D721Med (cell line): Measurements from ENCODE around the gene JAG1.
"Not testable (repeated sequence)": the region's sequence is repeated elsewhere in the genome, so short reads cannot be mapped to it uniquely, and the experiment has no call there.

Experiments
- DNase-seq: peaks from one replicate; pipeline ENCODE4 v3.0.0; 2011; ENCODE audit warnings: low spot score; ENCODE audit not compliant: insufficient read length
- FAIRE-seq: peaks from 2 replicates; lab custom pipeline; 2011; peaks lifted over from hg19 to GRCh38; lab: Jason Lieb, UNC
- CTCF ChIP-seq: IDR thresholded peaks from 2 replicates; pipeline ENCODE4 v1.5.1; 2012; ENCODE audit warnings: mild to moderate bottlenecking, control low read depth; ENCODE audit not compliant: insufficient read depth; ENCODE audit errors: missing control alignments

Gene JAG1

GRCh38 chr20:10594296-10594868 lies 79.4 kb downstream of the JAG1 start:
- FAIRE-seq (no peak), DNase-seq (no peak)
- TF ChIP-seq CTCF = no peak

GRCh38 chr20:10591946-10592521 lies 81.8 kb downstream of the JAG1 start:
- FAIRE-seq (no peak), DNase-seq (no peak)
- TF ChIP-seq CTCF = no peak

- TF ChIP-seq CTCF = no peak
- no peak for FAIRE-seq
Observed at GRCh38 chr20:10590950-10591671, 82.7 kb downstream of the JAG1 start.

GRCh38 chr20:10590446-10590845 lies 83.4 kb downstream of the JAG1 start:
- not testable (repeated sequence) for DNase-seq, FAIRE-seq

More at GRCh38 chr20:10590950-10591671, 82.7 kb downstream of the JAG1 start:
- no peak for DNase-seq
